Measurements from ENCODE around the gene BCAS4. TPM values are rescaled to one million over a fixed set of nuclear protein-coding genes. Genes with fewer than 3 reads are reported as not detected.

BCAS4 gene
- total and polyA plus RNA-seq, 8 donors = under 0.01 to 7.2 (median 2.2) TPM; not detected in 1

- Histone ChIP-seq H3K9me3 (no peaks in the 10 kb centered on the region), H3K27me3 (no peaks in the 10 kb centered on the region), H3K4me3 (no peak overlapping the region), H3K4me1 (peaks cover 0 to 10% (median 5%) of the 10 kb centered on the region in 4 donors), H3K36me3 (no peaks in the 10 kb centered on the region), H3K27ac (no peak overlapping the region)
- WGBS, 5 donors = 81 to 90% (median 88%) methylated on average over 12 of the region's 12 CpGs
- no peak for DNase-seq
- TF ChIP-seq CTCF (IDR thresholded peaks at IDR 0.05) (no peak), POLR2A (IDR thresholded peaks at IDR 0.05) (no peak), POLR2AphosphoS5 (IDR thresholded peaks at IDR 0.05) (no peak), EP300 (IDR thresholded peaks at IDR 0.05) (no peak)
- intact Hi-C loops (cut with DNase I; ENCODE audit: low total_unique reads) = no loop called here
Observed at GRCh38 chr20:50861012-50861411, 66.2 kb downstream of the BCAS4 start.

- 59 to 65% (median 63%) methylated on average over 3 of the region's 3 CpGs for whole genome bisulfite sequencing, 5 donors
Observed at GRCh38 chr20:50862546-50862945, 67.7 kb downstream of the BCAS4 start.

GRCh38 chr20:50865114-50865513 is 70.3 kb downstream of the BCAS4 start:
- Histone ChIP-seq H3K27ac (no peak overlapping the region), H3K4me1 (no peaks in the 10 kb centered on the region), H3K36me3 (no peaks in the 10 kb centered on the region), H3K27me3 (no peaks in the 10 kb centered on the region), H3K4me3 (no peak overlapping the region), H3K9me3 (no peaks in the 10 kb centered on the region)
- no peak for DNase-seq
- 89 to 94% (median 92%) methylated on average over 5 to 6 of the region's 6 CpGs for WGBS, 5 donors
- no peak for TF ChIP-seq POLR2A (IDR thresholded peaks at IDR 0.05)
- TF ChIP-seq POLR2AphosphoS5 (IDR thresholded peaks at IDR 0.05) = no peak
- TF ChIP-seq CTCF (IDR thresholded peaks at IDR 0.05) = no peak
- no peak for TF ChIP-seq EP300 (IDR thresholded peaks at IDR 0.05)
- intact Hi-C loops (cut with DNase I; ENCODE audit: low total_unique reads) = no loop called here

More at GRCh38 chr20:50862546-50862945, 67.7 kb downstream of the BCAS4 start:
- Histone ChIP-seq H3K9me3 (no peaks in the 10 kb centered on the region), H3K27me3 (no peaks in the 10 kb centered on the region), H3K4me1 (no peaks in the 10 kb centered on the region), H3K36me3 (no peaks in the 10 kb centered on the region), H3K4me3 (no peak overlapping the region), H3K27ac (no peak overlapping the region)
- TF ChIP-seq CTCF (IDR thresholded peaks at IDR 0.05) (no peak), POLR2A (IDR thresholded peaks at IDR 0.05) (no peak), EP300 (IDR thresholded peaks at IDR 0.05) (no peak), POLR2AphosphoS5 (IDR thresholded peaks at IDR 0.05) (no peak)
- intact Hi-C loops (cut with DNase I; ENCODE audit: low total_unique reads) = no loop called here
- no peak for DNase-seq

GRCh38 chr20:50865591-50865990 is 70.7 kb downstream of the BCAS4 start:
- no peak overlapping the region for H3K4me3 ChIP-seq
- no peak overlapping the region for H3K27ac ChIP-seq
- TF ChIP-seq POLR2AphosphoS5 (IDR thresholded peaks at IDR 0.05) = no peak
- no peak for TF ChIP-seq CTCF (IDR thresholded peaks at IDR 0.05)
- no peak for TF ChIP-seq EP300 (IDR thresholded peaks at IDR 0.05)
- no peak for TF ChIP-seq POLR2A (IDR thresholded peaks at IDR 0.05)
- 78 to 100% (median 79%) methylated on average over 1 to 7 of the region's 7 CpGs for WGBS, 5 donors
- DNase-seq = no peak
- H3K9me3 ChIP-seq = no peaks in the 10 kb centered on the region
- no peaks in the 10 kb centered on the region for H3K36me3 ChIP-seq
- intact Hi-C loops (cut with DNase I; ENCODE audit: low total_unique reads) = no loop called here
- no peaks in the 10 kb centered on the region for H3K27me3 ChIP-seq
- H3K4me1 ChIP-seq = no peaks in the 10 kb centered on the region
